HG03064 (cell line): ENCODE results near the gene AACS.

Source experiments
- ATAC-seq: cut with Tn5 transposase; IDR thresholded peaks from one replicate; pipeline ENCODE4 v1.9.1; 2021; ENCODE audit warnings: low read depth; ENCODE audit not compliant: unreplicated experiment

Gene AACS

DNA sequence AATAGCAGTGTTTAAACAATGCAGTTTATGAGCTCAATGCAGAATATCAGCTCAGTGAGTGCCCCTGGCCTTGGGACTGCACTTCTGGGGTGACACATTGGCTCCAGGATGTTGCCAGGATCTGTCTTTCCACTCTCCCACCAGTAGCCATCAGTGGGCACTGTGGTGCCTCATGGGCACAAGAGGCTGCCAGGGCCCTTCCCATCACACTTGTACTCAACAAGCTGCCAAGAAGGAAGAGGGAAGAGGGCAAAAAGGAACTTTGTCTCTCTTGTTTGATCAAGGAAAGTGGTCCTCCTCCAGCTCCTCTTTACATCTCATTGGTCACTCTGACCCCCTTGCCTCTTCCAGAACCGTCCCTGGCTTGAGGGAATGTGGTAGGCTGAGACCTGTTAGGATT lies 115.9 kb downstream of the AACS start:
- ATAC-seq = no peak

DNA sequence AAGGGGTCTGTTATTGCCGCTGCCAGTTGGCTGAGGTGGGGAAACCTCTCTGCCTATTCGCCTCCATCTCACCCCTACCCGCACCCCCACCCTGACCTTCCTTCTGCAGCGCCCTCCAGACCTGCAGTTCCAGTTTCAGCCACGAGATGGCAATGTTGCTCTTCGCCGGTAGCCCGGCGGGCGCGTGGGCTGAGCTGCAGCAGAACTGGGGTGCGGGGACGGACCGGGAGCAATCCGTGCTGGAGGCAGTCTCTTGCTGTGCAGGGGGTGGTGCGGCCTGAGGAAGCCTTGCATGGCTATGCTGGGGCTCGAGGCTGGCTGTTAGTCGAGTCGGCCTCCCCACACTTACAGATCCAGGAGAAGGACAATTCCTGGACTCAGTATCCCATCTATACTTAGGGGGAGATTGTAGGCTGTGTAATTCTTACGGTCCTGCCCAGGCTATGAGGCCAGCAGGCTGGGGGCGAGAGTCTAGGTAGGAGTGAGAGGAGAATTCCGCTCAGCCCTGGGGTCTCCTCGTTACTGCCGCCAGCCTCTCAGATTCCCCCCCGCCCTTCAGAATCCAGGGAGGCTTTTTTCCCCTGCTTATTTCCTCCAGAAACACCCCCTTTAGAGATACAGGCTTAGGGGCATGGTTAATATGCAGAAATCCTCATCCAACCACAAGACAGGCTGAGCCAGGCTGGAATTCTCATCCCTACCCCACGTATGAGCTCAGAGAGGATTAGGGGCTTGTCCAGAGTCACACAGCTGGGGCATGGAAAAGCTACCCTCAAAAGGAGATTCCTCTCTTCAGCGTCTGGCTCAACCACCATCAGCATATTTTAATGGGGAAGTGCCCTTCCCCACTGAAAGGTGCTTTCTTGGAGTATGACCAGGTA lies 118.2 kb downstream of the AACS start:
- ATAC-seq = peak; percentile 61

DNA sequence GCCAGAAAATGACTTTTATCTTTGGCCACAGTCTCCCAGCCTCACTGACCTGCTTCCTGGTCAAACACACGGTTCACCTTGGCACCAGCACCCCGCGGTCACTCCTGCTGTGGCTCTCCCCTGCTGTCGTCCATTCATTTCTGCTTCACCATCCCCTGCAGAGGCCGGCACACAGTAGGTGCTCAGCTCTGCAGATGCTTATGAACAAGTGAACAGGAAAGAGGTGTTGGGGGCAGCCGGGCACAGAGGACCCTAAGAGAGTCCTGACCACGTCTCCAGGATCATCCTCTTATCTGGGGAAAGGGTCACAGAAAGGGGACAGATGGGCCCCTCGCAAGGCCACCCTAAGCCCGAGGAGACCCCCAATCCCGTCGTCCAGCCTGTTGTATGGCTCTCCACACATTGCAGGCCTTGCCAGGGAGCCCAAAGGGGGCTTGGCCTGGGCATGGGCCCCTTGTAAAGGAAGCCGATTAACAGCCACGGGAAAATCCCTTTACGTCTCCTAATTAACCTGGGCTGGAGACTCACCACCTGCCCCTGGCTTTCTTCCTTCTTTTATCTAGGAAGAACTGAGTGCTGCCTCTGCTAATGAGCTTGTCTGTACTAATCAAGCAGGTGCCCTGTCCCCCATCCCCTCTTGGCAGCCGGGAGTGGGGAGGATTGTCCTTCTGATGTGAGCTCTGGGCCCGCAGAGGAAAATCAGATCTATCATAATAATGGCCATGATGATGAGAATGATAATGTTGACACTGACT lies 119.2 kb downstream of the AACS start:
- ATAC-seq = no peak

- ATAC-seq = no peak
Observed at GRCh38 chr12:125185311-125185739, 120.1 kb downstream of the AACS start.

DNA sequence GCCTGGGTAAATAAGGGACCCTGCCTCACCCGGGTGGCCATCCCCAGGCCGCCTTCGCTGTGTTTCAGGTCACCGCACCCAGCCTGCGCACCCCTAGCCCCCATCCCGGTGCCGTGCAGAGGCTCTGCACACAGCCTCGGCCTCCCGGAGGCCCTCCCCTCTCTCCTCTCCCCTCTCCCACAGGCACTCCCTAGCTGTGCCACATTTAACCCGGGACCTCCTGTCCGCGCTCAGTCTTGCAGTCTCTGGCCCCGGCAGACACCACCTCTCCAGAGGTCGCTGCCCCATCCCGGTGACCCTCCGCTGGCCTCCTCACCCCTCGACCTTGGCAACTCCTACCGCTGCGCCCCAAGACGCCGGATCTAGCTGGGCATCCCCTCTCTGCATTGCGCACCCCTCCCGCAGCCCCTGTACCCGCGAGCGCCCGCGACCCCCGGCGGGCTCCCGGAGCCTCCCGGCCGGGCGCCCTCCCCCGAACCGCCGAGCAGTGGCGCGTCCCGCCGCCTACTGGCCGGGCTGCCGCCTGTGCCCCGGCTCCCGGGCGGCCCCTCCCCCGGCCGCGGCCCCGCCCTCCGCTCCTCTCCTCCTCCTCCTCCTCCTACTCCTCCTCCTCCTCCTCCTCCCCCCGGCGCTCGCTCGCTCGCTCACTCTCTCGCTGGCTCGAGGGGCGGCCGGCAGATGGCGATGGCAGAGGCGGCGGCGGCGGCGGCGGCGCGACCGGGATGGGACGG lies 120.7 kb downstream of the AACS start, which contains the start of gene TMEM132B:
TSS of gene TMEM132B (plus strand) at position 647 of the 731 bp plus-strand sequence.
- peak; percentile 49 for ATAC-seq

DNA sequence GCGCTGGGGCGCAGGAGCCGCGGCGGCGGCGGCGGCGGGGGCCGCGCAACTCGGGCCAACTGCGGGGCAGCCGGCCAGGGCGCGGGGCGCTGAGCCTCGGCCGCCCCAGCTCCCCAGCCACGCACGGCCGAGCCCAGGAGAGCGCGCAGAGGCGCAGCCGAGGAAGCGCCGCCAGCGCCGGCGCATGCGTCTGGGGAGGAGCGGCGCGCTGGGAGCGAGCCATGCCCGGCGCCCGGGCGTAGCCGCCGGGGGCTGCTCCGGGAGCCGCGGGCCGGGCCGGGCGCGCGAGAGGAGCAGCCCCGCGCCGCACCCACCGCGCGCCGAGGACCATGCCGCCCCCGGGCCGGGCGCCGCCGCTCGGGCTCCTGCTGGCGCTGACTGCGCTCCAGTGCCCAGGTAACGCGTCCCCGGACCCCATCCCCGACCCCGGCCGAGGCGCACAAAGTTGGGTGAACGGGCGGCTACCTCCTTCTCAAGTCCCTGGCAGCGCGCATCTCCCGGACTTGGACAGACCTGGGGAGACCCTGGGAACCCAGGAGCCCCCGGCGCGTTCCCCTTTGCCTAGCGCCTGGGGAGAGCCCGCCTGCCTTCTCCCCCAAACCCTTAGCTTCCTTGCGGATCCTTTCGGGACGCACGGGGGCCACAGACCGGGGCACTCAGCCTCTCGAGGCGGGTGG lies 121.4 kb downstream of the AACS start:
- peak; percentile 10 for ATAC-seq

DNA sequence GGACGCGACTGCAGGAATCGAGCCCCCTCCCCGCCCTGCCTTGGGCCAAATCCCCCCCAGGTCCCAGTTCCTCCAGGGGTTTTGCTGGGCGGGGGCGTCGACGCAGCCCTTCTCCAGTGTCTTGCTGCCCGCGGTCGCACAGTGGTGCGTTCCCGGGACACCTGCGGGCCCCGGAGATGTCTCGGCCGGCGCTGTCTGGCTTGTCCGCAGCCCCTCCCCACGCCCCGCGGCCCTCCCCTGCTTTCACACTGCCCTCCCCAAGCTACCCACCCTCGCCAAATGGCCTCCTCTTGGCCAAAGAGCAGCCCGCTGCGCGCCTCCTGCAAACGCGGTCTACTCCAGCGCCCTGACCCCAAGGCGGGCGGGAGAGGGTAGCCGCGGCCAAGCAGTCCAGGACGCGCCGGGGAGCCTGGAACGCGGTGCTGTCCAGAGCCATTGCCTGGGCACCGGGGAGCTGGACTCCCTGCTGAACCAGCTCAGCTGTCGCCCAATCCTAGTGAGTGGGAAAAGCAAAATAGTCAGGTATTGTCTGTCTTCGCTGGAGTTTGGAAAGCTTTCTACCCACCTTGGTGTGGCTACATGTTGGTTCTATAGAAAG lies 122.0 kb downstream of the AACS start:
- ATAC-seq = no peak

DNA sequence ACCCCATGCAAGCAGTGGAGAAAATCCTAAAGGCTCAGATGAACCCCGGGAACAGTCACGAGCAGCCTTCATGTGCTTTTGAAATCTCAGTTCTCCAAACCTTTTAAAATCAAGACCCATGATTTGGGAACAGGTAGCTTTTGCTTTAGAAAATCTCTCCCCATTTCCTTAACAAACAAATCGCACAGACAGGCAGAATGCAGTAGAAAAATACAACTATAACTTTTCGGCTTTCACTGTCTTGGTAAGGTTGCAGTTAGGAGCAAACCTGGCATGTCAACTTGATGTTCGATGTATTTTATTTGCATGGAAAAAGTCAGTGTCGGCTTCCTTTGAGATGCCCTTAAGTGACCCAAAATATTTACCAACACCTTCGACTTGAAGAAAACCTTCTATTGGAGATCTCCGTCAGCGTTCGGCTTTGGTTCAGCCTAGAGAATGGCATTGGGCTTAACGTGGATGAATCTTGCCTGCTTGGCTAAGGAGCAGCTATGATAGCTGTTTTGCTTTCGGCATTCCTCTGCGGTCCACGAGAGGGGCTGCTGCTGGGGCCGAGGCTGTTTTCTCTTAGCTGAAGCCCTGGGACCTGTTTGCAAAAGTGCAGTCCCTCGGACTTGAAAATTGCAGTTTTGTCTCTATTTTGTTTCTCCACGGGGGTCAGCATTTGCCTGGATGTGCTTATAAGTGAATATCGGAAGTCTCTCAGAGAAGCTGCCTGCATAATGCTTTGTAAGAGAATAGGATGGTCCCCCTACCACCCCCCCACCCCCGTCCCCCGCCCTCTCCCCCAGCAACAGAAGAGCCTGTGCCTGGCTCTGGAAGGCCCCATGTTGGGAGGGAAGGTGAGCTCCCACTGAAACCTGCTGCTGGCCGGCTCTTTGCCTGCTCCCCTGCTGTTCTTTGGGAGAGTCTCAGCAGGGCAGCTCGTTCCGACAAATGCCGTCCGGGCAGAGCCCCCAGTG lies 122.8 kb downstream of the AACS start:
- ATAC-seq = no peak

- ATAC-seq = no peak
Observed at GRCh38 chr12:125189015-125189414, 123.8 kb downstream of the AACS start.

GRCh38 chr12:125189502-125189901 lies 124.3 kb downstream of the AACS start:
- no peak for ATAC-seq

DNA sequence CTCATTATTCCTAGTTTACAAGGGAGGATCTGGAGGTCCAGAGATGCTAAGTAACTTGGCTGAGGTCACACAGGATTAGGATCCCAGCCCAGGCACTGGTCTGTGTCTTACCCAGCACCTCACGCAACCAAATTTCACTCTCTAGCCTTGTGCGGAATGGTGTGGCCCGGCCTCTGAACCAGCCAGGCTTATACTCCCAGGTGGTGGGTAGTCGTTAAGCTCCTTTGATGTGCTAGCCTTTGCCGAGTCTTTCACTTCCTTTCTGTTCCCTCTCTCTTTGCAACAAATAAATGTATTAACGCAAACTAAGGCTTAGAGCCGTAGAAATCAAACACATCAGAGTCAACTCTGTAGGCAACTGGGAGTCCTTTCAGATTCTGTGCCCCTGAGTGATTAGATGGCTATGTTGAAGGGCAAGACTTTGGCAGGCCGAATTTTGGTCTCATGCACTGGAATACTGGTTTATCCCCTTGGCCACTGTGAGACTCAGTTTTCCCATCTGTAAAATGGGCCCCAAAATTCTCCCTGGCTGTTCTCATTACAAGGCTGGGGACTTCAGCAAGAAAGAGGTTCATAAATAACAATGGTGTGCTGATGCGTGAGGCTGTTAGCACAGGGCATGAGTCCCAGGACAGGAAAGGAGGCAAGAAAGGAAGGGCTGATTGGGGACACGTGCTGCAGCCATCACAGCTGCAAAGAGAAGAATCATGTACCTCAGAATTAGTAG lies 126.3 kb downstream of the AACS start:
- no peak for ATAC-seq

DNA sequence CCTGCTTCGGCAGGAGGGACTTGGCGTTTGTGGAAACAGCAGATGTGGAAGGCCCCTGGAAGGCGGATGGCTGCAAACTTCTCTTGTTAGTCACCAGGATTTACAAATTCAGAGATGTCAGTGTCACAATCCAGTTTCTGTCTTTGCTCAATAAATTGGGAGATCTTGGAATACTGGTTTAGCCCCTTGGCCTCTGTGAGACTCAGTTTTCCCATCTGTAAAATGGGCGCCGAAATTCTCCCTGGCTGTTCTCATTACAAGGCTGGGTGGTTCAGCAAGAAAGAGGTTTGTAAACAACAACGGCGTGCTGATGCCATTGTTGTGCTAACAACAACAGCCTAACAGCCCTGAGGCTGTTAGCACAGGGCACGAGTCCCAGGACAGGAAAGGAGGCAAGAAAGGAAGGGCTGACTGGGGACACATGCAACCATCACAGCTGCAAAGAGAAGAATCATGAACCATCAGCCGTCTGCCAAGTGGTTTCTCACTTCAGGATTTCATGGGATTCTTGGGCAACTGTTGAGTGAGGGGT lies 127.5 kb downstream of the AACS start:
- no peak for ATAC-seq
